D721Med (cell line): ENCODE data around the gene WNT5B.

Experiments
- DNase-seq: peaks from one replicate; pipeline ENCODE4 v3.0.0; 2011; ENCODE audit warnings: low spot score; ENCODE audit not compliant: insufficient read length
- FAIRE-seq: peaks from 2 replicates; lab custom pipeline; 2011; peaks lifted over from hg19 to GRCh38; lab: Jason Lieb, UNC
- CTCF ChIP-seq: IDR thresholded peaks from 2 replicates; pipeline ENCODE4 v1.5.1; 2012; ENCODE audit warnings: mild to moderate bottlenecking, control low read depth; ENCODE audit not compliant: insufficient read depth; ENCODE audit errors: missing control alignments

Gene WNT5B

GRCh38 chr12:1662761-1663439, 33.9 kb downstream of the WNT5B start:
- FAIRE-seq: no peak
- no peak for TF ChIP-seq CTCF
- DNase-seq: no peak

DNA sequence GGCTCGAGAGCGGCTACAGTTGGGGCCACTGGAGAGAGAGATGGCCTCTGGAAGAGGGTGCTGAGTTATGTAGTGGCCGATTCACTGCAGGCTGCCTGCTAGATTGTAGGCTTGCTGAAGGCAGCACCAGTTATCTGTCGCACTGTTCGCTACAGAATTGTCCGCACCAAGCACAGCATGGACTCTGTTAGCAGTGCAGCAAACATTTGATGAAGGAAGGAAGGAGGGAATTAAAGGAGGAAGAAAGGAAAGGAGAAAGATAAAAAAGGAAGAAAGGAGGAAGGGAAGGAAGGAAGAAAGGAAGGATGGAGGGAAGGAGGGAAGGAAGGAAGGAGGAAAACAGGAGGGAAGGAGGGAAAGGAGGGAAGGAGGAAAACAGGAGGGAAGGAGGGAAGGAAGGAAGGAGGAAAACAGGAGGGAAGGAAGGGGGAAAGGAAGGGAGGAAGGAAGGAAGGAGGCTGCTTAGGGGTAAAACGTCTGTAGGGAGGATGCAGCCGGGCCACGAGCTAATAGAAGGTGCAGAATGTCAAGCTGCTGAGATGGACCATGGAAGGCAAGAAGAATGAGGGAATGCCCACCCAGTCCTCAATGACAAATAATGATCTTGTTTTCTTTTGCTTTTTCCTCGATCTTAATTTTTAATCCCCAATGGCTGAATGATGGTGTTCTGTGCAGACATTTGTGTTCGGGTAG, 34.6 kb downstream of the WNT5B start:
- FAIRE-seq (no peak), DNase-seq (no peak)
- no peak for TF ChIP-seq CTCF

GRCh38 chr12:1665366-1665765, 36.3 kb downstream of the WNT5B start:
- FAIRE-seq (no peak), DNase-seq (no peak)
- TF ChIP-seq CTCF: no peak

GRCh38 chr12:1666215-1666614, 37.2 kb downstream of the WNT5B start:
- no peak for DNase-seq
- no peak for FAIRE-seq
- no peak for TF ChIP-seq CTCF

DNA sequence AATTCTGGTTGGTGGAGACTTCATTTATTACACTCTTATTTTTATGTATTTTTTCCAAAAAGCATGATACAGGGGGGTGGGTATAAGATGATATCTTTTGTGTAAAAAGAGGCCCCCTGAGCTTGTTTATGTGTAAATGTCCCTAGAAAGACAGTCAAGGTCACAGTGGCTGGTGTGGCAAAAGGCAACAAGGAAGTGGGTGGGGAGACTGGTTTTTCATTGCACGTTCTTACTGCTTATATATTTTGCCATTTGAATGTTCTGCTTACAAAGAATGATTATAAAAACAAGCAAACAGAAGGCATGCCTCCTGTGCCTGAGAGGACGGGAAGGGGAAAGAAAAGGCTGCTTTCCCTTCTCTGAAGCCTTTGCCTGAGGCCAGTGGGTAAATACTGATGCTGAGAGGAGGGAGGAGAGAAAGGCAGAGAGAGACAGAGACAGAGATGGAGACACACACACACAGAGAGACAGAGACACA, 37.7 kb downstream of the WNT5B start:
- DNase-seq (no peak), FAIRE-seq (no peak)
- TF ChIP-seq CTCF: no peak

DNA sequence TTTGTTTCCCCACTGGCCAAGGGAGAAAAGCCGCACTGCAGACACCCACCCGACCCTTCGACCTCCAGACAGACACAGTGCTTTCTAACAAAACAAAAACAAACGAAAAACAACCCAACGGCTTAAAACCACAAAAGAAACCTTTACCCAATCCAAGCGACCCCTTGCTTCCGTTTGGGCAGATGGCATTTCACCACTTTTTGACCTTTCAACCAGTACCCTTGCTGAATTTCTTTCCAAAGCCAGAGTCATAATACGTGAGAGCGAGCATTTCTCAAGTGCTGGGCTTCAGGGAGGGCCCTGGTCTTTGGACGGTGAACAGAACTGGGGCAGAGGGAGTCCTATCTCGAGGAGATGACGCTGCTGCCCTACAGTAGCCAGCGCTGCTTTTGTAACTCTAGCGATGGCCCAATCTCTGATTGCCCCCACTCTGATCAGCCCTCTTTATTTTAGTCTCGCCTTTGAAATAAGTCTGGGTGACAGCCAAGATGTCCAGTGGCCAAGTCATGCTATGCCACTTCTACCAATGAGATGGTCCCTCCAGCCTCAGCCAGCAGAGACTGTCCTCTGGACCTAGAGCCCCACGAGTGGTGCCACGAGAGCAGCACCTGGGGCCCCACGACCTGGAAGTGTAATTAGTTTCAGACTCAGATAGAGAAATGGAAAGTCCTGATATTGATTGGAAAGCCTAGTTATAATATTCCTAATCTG, 40.0 kb downstream of the WNT5B start:
- DNase-seq (no peak), FAIRE-seq (no peak)
- TF ChIP-seq CTCF: no peak
